Heart right ventricle (tissue), 16 donors: ENCODE data around the gene PHACTR3. TPM values are rescaled to one million over a fixed set of nuclear protein-coding genes. Genes with fewer than 3 reads are reported as not detected.

Source experiments
- ATAC-seq, 8 donors: fragments of 200-7000 bp; cut with Tn5 transposase; one replicate each; pipeline ENCODE4 v1.9.1; 2020; ENCODE audit warnings: mild to moderate bottlenecking in 8 of 8, moderate library complexity in 8 of 8, moderate number of reproducible peaks in 1 of 8
- DNase-seq, 2 donors: peaks; one replicate each; pipeline ENCODE4 v3.0.0-alpha.2; 2020
- H3K27ac ChIP-seq, 10 donors: fragments of 200-600 bp; sonication (generic) in 2 of 10; one replicate each; pipeline versions ENCODE4 v1.5.0 to v1.8.0; 2020 to 2022; ENCODE audit warnings: mild to moderate bottlenecking in 3 of 10
- H3K27me3 ChIP-seq, 7 donors: fragments of 200-600 bp; one replicate each; pipeline ENCODE4 v1.8.0; 2021 to 2022; ENCODE audit warnings: mild to moderate bottlenecking in 2 of 7
- H3K36me3 ChIP-seq, 9 donors: fragments of 200-600 bp; sonication (generic) in 1 of 9; one replicate each; pipeline versions ENCODE4 v1.5.0 to v1.8.0; 2020 to 2022; ENCODE audit warnings: mild to moderate bottlenecking in 2 of 9
- H3K4me1 ChIP-seq, 9 donors: fragments of 200-600 bp; sonication (generic) in 1 of 9; one replicate each; pipeline versions ENCODE4 v1.5.0 to v1.8.0; 2020 to 2022; ENCODE audit warnings: mild to moderate bottlenecking in 4 of 9
- H3K4me3 ChIP-seq, 10 donors: fragments of 200-600 bp; sonication (generic) in 2 of 10; one replicate each; pipeline versions ENCODE4 v1.5.0 to v1.8.0; 2020 to 2022; ENCODE audit warnings: mild to moderate bottlenecking in 7 of 10, moderate library complexity in 2 of 10
- H3K9me3 ChIP-seq, 11 donors: fragments of 200-600 bp in 10 of 11; sonication (generic) in 2 of 11; one replicate each; pipeline versions ENCODE4 v1.5.0 to v1.8.0; 2013 to 2022; ENCODE audit warnings: mild to moderate bottlenecking in 2 of 11, control low read depth in 1 of 11, moderate library complexity in 1 of 11
- CTCF ChIP-seq, 9 donors: fragments of 200-600 bp; sonication (generic) in 2 of 9; IDR thresholded peaks; one replicate each; pipeline versions ENCODE4 v1.5.0 to v1.8.0; 2021 to 2022; ENCODE audit warnings: antibody characterized with exemption in 9 of 9, mild to moderate bottlenecking in 5 of 9, moderate library complexity in 1 of 9
- WGBS, 2 donors: extraction: QIAGEN DNeasy Blood & Tissue Kit; methylation state at CpG; one replicate each; pipeline ENCODE4 v1.1.7; 2013; ENCODE audit warnings: inconsistent platforms in 1 of 2; 5-methylcytosine and 5-hydroxymethylcytosine counted together
- intact Hi-C, 10 donors: fragments of 100-400 bp; cut with DNase I; formaldehyde crosslinking; loops; one replicate each; pipeline versions ENCODE4 v1.11.1 to v1.14.2; 2022
- polyA plus RNA-seq, 2 donors: library from polyadenylated mRNA; stranded (reverse); fragments of 200-250 nt; gene quantifications; one replicate each; pipeline ENCODE4 v1.2.3, GENCODE V29; 2013
- total RNA-seq, 10 donors: library from RNA; stranded (reverse); fragmentation: NEBNext Ultra II Directional in 3 of 10; extraction: Animal tissue kit (Norgen Biotek cat#: 25700) in 3 of 10; gene quantifications; one replicate each; pipeline versions ENCODE4 v1.2.1 to v1.2.4, GENCODE V29; 2021 to 2023
- donor health status: Arrhythmogenic right ventricular cardiomyopathy.
- donor health status: ischemic (EF 13 %, LVEDD 7.1; RV severe dilation, severe dysfunction).
- donor health status: healthy with polysubstance abuse.
- donor health status: DM: no; HTN: yes; CAD: no.
- donor health status: DM: no; HTN: no; CAD: no.
- donor health status: ischemic (EF 25% LVEDD 6.9; RV normal size, moderate dysfunction).
- donor health status: ischemic (EF 25% LVEDD 5.7; RV mildly dilated, moderate dysfunction).
- donor health status: healthy.
- donor health status: DM: yes; HTN: yes; CAD: no.
- donor health status: Ischemic cardiomyopathy.
- donor health status: ischemic (EF 35%, LVEDD 5.7; RV mildly dilated, moderate dysfunction).
- donor health status: nonischemic (EF 11% LVEDD 7.7; RV severe dilation, severe dysfunction).
- donor health status: DM: yes; HTN: yes; CAD: no.
- donor health status: PGD.
- donor health status: ischemic (EF 29% LVEDD 5.4; RV normal size, mild dysfunction).
- donor health status: nonischemic (EF 23%, LVEDD 6.1; RV moderate dilation, normal function).

The PHACTR3 gene
- total and polyA plus RNA-seq, 12 donors: 0.51 to 24.1 (median 3.7) TPM

- H3K4me3 ChIP-seq: no peak overlapping the region
- no peak overlapping the region for H3K27ac ChIP-seq
- no peaks in the 10 kb centered on the region for H3K4me1 ChIP-seq
- TF ChIP-seq CTCF (IDR thresholded peaks at IDR 0.05): no peak
- H3K27me3 ChIP-seq: peaks cover 0 to 22% (median 0%) of the 10 kb centered on the region in 7 donors
- no peaks in the 10 kb centered on the region for H3K9me3 ChIP-seq
- DNase-seq (no peak), ATAC-seq (no peak)
- no peaks in the 10 kb centered on the region for H3K36me3 ChIP-seq
- 84 to 85% methylated on average over 7 of the region's 7 CpGs for WGBS, 2 donors
- intact Hi-C loops: no loop called here
Measured at GRCh38 chr20:59559863-59560262, 44.5 kb upstream of the PHACTR3 start.

- WGBS, 2 donors: 32 to 33% methylated on average over 7 of the region's 7 CpGs
- ATAC-seq: peak in 1 of 8 donors; percentile 32
- intact Hi-C loops: no loop called here
Measured at GRCh38 chr20:59560588-59561227, 43.6 kb upstream of the PHACTR3 start.

GRCh38 chr20:59561228-59561605 is 43.1 kb upstream of the PHACTR3 start:
- intact Hi-C loops: no loop called here
- DNase-seq: no peak
- 69 to 72% methylated on average over 4 of the region's 4 CpGs for WGBS, 2 donors
- no peaks in the 10 kb centered on the region for H3K36me3 ChIP-seq
- TF ChIP-seq CTCF (IDR thresholded peaks at IDR 0.05): no peak
- no peak overlapping the region for H3K27ac ChIP-seq
- no peaks in the 10 kb centered on the region for H3K4me1 ChIP-seq
- ATAC-seq: peak in 1 of 8 donors; percentile 31
- H3K9me3 ChIP-seq: no peaks in the 10 kb centered on the region
- H3K27me3 ChIP-seq: peaks cover 0 to 29% (median 0%) of the 10 kb centered on the region in 7 donors
- H3K4me3 ChIP-seq: no peak overlapping the region

More at GRCh38 chr20:59560588-59561227, 43.6 kb upstream of the PHACTR3 start:
- H3K36me3 ChIP-seq: no peaks in the 10 kb centered on the region
- H3K4me1 ChIP-seq: no peaks in the 10 kb centered on the region
- peaks cover 0 to 24% (median 0%) of the 10 kb centered on the region in 7 donors for H3K27me3 ChIP-seq
- peak; percentile 20 to 67 (median 58) for TF ChIP-seq CTCF (IDR thresholded peaks at IDR 0.05)
- no peak for DNase-seq
- no peak overlapping the region for H3K4me3 ChIP-seq
- no peaks in the 10 kb centered on the region for H3K9me3 ChIP-seq
- no peak overlapping the region for H3K27ac ChIP-seq

GRCh38 chr20:59561614-59562277 is 42.6 kb upstream of the PHACTR3 start:
- Histone ChIP-seq H3K27me3 (peaks cover 0 to 29% (median 0%) of the 10 kb centered on the region in 7 donors), H3K36me3 (no peaks in the 10 kb centered on the region), H3K9me3 (no peaks in the 10 kb centered on the region), H3K4me3 (no peak overlapping the region), H3K4me1 (no peaks in the 10 kb centered on the region), H3K27ac (no peak overlapping the region)
- WGBS, 2 donors: 74 to 79% methylated on average over 5 of the region's 5 CpGs
- no peak for DNase-seq
- intact Hi-C loops: no loop called here
- no peak for TF ChIP-seq CTCF (IDR thresholded peaks at IDR 0.05)
- ATAC-seq: no peak
